GM10266 (cell line): ENCODE data around the gene B4GALNT3.

ENCODE experiments used
- DNase-seq: peaks from one replicate; pipeline ENCODE4 v3.0.0; 2012; ENCODE audit errors: extremely low spot score
- CTCF ChIP-seq: IDR thresholded peaks from 2 replicates; pipeline ENCODE4 v1.5.1; 2012; ENCODE audit warnings: mild to moderate bottlenecking, low read depth; ENCODE audit not compliant: control insufficient read depth, insufficient read depth; ENCODE audit errors: missing control alignments

The B4GALNT3 gene

GRCh38 chr12:559208-559905 is 99.6 kb downstream of the B4GALNT3 start:
- no peak for DNase-seq
- TF ChIP-seq CTCF, result no peak

DNA sequence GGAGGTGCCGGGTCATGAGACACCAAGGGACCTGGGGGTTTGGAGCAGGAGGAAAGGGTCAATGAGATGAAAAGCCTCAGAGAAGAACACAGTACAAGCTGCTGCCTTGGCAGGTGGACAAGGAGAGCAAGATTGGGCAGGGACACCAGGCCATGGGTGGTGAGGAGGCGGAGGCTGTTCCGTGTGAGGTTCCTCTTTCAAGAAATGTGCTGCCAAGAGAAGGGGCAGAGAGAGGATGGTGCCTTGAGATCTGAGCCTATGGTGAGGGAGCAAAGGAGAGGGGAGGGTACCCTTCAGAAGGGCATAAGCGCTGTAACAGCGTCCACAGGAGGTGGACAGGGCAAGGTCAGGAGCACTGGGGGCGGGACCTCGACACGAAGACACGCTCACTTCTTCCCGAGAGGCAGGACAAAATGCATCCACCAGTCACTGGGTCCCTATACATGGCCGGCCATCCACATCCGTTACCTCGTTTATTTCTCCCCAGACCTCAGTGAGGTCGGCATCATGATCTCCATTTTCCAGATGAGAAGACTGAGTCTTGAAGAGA is 100.2 kb downstream of the B4GALNT3 start:
- DNase-seq, result no peak
- no peak for TF ChIP-seq CTCF

DNA sequence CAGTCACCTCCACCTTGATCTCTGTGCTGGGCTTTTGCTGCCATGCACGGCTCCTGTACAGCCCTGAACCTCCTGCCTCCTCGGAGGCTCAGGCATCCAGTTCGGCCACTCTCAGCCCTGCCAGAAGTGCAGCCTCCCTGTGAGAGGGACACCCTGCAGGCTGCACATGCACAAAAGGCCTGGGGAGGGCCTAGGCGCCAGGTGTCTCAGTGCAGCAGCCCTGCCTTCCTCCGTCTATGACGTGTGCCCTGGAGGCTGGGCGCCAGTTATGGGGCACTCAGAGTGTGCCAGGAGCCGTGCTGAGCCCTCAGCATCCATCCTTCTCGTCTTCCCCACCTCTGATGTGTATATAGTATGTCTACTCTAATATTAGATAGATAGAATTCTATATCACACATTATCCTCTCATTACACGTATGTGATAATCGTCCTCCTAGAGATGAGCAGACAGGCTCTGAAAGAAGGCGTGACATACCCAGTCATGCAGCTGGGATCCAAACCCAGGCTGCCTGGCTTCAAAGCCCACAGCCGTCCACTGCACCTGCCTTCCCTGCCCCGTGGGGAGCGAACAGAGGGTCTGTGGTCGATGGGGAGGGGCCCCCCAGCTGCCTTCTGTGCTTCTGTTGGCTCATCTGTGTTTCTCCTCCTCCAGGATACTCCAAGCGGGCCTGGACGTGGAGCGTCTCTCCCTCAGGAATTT is 101.1 kb downstream of the B4GALNT3 start:
- TF ChIP-seq CTCF, result no peak
- no peak for DNase-seq

DNA sequence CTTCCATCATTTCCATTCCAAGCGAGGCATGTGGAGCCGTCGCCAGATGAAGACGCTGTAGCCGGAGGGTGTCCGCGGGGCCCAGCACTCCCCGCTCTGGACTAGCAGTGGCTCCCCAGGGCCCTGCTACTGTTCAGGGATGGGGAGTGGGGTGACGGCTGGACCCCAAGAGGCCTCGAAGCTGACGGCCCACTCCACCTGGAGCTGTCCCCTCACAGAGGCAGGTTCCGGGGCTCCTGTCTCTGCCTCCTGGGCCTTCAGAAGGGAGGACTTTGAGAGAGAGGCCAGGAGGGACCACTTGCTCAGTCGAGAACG is 101.6 kb downstream of the B4GALNT3 start:
- no peak for DNase-seq
- TF ChIP-seq CTCF, result no peak

GRCh38 chr12:561908-562593 is 102.3 kb downstream of the B4GALNT3 start:
- TF ChIP-seq CTCF, result no peak
- DNase-seq, result no peak

GRCh38 chr12:562634-563033 is 102.9 kb downstream of the B4GALNT3 start:
- no peak for TF ChIP-seq CTCF
- DNase-seq, result no peak
